Measurements from ENCODE around the gene ZNF48. TPM values are rescaled to one million over a fixed set of nuclear protein-coding genes. Genes with fewer than 3 reads are reported as not detected.

Gene ZNF48
- total RNA-seq, 1 experiment from 2014 or later, result 8.9 TPM

GRCh38 chr16:30429418-30429677 is 34.1 kb downstream of the ZNF48 start:
- Histone ChIP-seq H2AFZ (ENCODE audit: low read length) (peak overlapping the region; percentile 96), H3K4me2 (ENCODE audit: low read length) (peak overlapping the region; percentile 96), H3K4me3 (ENCODE audit: low read length) (peak overlapping the region; percentile 87), H3K4me1 (ENCODE audit: insufficient read depth, low read length) (peaks cover 12% of the 10 kb centered on the region; the same call in 1 of the 2 replicates), H3K9me2 (replicated peaks; ENCODE audit: low read length) (no peaks in the 10 kb centered on the region), H3K79me2 (ENCODE audit: low read length) (peaks cover 33% of the 10 kb centered on the region), H3K9ac (ENCODE audit: low read length) (peak overlapping the region; percentile 86), H3K27ac (ENCODE audit: low read length) (peak overlapping the region; percentile 60), H3F3A (ENCODE audit: low read length, unreplicated experiment) (no peaks in the 10 kb centered on the region), H3K9me3 (ENCODE audit: low read length) (no peaks in the 10 kb centered on the region), H3K36me3 (ENCODE audit: low read depth, low read length) (peaks cover 10% of the 10 kb centered on the region), H3K27me3 (ENCODE audit: low read length) (no peaks in the 10 kb centered on the region), H4K20me1 (ENCODE audit: low read length) (no peaks in the 10 kb centered on the region)
- ATAC-seq, result peak; percentile 33
- intact Hi-C loops (cut with micrococcal nuclease), result no loop called here
- TSS peak; percentile 72 for BruUV-seq (replicated peaks)
- DNase-seq, result peak; percentile 23
- POLR2A ChIA-PET (ENCODE audit: unreplicated experiment), result interaction anchor here (0.7 to 1.0 kb wide), 2 partner anchors 98 to 205 kb away, joined by 5 to 16 read pairs; no protein-coding TSS in a partner anchor
- CTCF ChIA-PET, result interaction anchor here (0.5 to 1.0 kb wide), 18 partner anchors 12 to 364 kb away, joined by 3 to 13 read pairs (median 3); partner anchors contain the start of genes PRR14, ZNF747, ZNF764 and ZNF771
- TF ChIP-seq CTCF (conservative IDR thresholded peaks at IDR 0.05; ENCODE audit: low read depth, low read length) (no peak), EZH2phosphoT487 (IDR thresholded peaks at IDR 0.05; ENCODE audit: borderline replicate concordance, low read length) (no peak), EZH2 (IDR thresholded peaks at IDR 0.05; ENCODE audit: low read length, unreplicated experiment) (no peak)

- peak within 1 kb of the TSS; percentile 96 for H2AFZ ChIP-seq (ENCODE audit: low read length)
- no peaks in the 10 kb centered on the region for H3F3A ChIP-seq (ENCODE audit: low read length, unreplicated experiment)
- H3K4me3 ChIP-seq (ENCODE audit: low read length), result peak within 1 kb of the TSS; percentile 87
- peak within 1 kb of the TSS; percentile 96 for H3K4me2 ChIP-seq (ENCODE audit: low read length)
- DNase-seq, result peak; percentile 98
- H3K36me3 ChIP-seq (ENCODE audit: low read depth, low read length), result peaks cover 10% of the 10 kb centered on the region
- ChIA-PET CTCF (interaction anchor here (0.5 to 1.0 kb wide), 18 partner anchors 12 to 365 kb away, joined by 3 to 13 read pairs (median 3); partner anchors contain the start of genes PRR14, ZNF747, ZNF764 and ZNF771), POLR2A (ENCODE audit: unreplicated experiment) (interaction anchor here (0.7 to 1.0 kb wide), 4 partner anchors 22 to 579 kb away, joined by 5 to 16 read pairs (median 6); partner anchors contain the start of gene ZNF771)
- intact Hi-C loops (cut with micrococcal nuclease), result loop anchor here (5.0 kb wide), 1 partner anchor 207 kb away; no protein-coding TSS in a partner anchor
- no TSS peak for BruUV-seq (replicated peaks)
- H3K27ac ChIP-seq (ENCODE audit: low read length), result peak within 1 kb of the TSS; percentile 60
- H3K9ac ChIP-seq (ENCODE audit: low read length), result peak within 1 kb of the TSS; percentile 86
- H3K9me3 ChIP-seq (ENCODE audit: low read length), result no peaks in the 10 kb centered on the region
- TF ChIP-seq EZH2phosphoT487 (IDR thresholded peaks at IDR 0.05; ENCODE audit: borderline replicate concordance, low read length) (no peak), EZH2 (IDR thresholded peaks at IDR 0.05; ENCODE audit: low read length, unreplicated experiment) (no peak), CTCF (conservative IDR thresholded peaks at IDR 0.05; ENCODE audit: low read depth, low read length) (peak; percentile 83)
- ATAC-seq, result peak; percentile 98
- no peaks in the 10 kb centered on the region for H4K20me1 ChIP-seq (ENCODE audit: low read length)
- no peaks in the 10 kb centered on the region for H3K27me3 ChIP-seq (ENCODE audit: low read length)
- H3K79me2 ChIP-seq (ENCODE audit: low read length), result peaks cover 33% of the 10 kb centered on the region
- no peaks in the 10 kb centered on the region for H3K9me2 ChIP-seq (replicated peaks; ENCODE audit: low read length)
- peaks cover 12% of the 10 kb centered on the region; the same call in 1 of the 2 replicates for H3K4me1 ChIP-seq (ENCODE audit: insufficient read depth, low read length)
These were observed 34.6 kb downstream of the ZNF48 start, which contains the start of gene DCTPP1 for GRCh38 chr16:30429678-30430427. TSS of gene DCTPP1 (minus strand) at chr16:30430030. CDS start at chr16:30429980, 50 bp downstream.
